ENCODE measurements around the gene ACMSD.
"Not testable (repeated sequence)": the region's sequence is repeated elsewhere in the genome, so short reads cannot be mapped to it uniquely, and the experiment has no call there.

ACMSD gene

GRCh38 chr2:134838143-134838620 lies at the start of gene ACMSD:
TSS of gene ACMSD (plus strand) at chr2:134838616. CDS start at chr2:134838683, 67 bp downstream.
- DNase-seq = no peak

GRCh38 chr2:134790487-134790886 lies 47.9 kb upstream of the ACMSD start:
- no peak for DNase-seq

- DNase-seq = no peak
Measured at GRCh38 chr2:134791616-134792015, 46.8 kb upstream of the ACMSD start.

- DNase-seq = no peak
Measured at GRCh38 chr2:134792186-134792585, 46.2 kb upstream of the ACMSD start.

- no peak for DNase-seq
Measured at GRCh38 chr2:134795765-134796164, 42.7 kb upstream of the ACMSD start.

- DNase-seq = no peak
Measured at GRCh38 chr2:134796373-134796772, 42.0 kb upstream of the ACMSD start.

GRCh38 chr2:134799936-134800335 lies 38.5 kb upstream of the ACMSD start:
- no peak for DNase-seq

- no peak for DNase-seq
Measured at GRCh38 chr2:134800341-134800740, 38.1 kb upstream of the ACMSD start.

GRCh38 chr2:134803609-134804405 lies 34.6 kb upstream of the ACMSD start:
- not testable (repeated sequence) for DNase-seq

- no peak for DNase-seq
Measured at GRCh38 chr2:134815741-134816140, 22.7 kb upstream of the ACMSD start.

- DNase-seq = no peak
Measured at GRCh38 chr2:134818321-134818720, 20.1 kb upstream of the ACMSD start.

- DNase-seq = no peak
Measured at GRCh38 chr2:134819334-134819733, 19.1 kb upstream of the ACMSD start.

GRCh38 chr2:134823431-134823830 lies 15.0 kb upstream of the ACMSD start:
- no peak for DNase-seq

- DNase-seq = no peak
Measured at GRCh38 chr2:134823832-134824231, 14.6 kb upstream of the ACMSD start.

- not testable (repeated sequence) for DNase-seq
Measured at GRCh38 chr2:134825716-134826115, 12.7 kb upstream of the ACMSD start.

GRCh38 chr2:134835471-134835870 lies 2.9 kb upstream of the ACMSD start:
- no peak for DNase-seq

- no peak for DNase-seq
Measured at GRCh38 chr2:134836986-134837385, 1.4 kb upstream of the ACMSD start.

GRCh38 chr2:134839649-134840048 lies 1.2 kb downstream of the ACMSD start:
- no peak for DNase-seq

- no peak for DNase-seq
Measured at GRCh38 chr2:134842930-134843490, 4.6 kb downstream of the ACMSD start.

GRCh38 chr2:134843968-134844367 lies 5.6 kb downstream of the ACMSD start:
- DNase-seq = no peak

- DNase-seq = no peak
Measured at GRCh38 chr2:134845028-134845427, 6.6 kb downstream of the ACMSD start.

- no peak for DNase-seq
Measured at GRCh38 chr2:134845719-134846118, 7.3 kb downstream of the ACMSD start.

GRCh38 chr2:134846213-134846612 lies 7.8 kb downstream of the ACMSD start:
- DNase-seq = no peak

- DNase-seq = not testable (repeated sequence)
Measured at GRCh38 chr2:134847582-134847981, 9.2 kb downstream of the ACMSD start.

Data from right forelimb (tissue), 1 donor.